ENCODE data around the gene ZFPM1.

ZFPM1 gene

DNA sequence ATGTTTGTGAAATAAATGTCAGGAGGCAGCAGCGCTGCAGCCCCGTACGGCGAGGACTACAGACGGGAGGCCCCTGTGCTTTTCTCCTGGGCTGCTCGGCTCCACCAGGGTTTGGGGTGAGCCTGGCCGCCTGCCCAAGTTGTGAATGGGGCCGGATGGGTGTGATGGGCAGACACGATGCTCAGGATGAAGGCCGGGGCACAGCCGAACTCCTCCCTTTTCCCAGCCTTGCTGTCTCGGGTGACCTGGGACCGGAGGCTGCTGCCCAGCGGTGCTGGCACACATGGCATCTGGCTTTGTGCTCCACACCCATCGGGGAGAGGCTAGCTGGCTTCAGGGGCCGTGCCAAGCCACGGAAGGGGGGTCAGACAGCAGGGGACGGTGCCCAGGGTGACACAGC lies 34.2 kb upstream of the ZFPM1 start:
- DNase-seq: no peak

DNA sequence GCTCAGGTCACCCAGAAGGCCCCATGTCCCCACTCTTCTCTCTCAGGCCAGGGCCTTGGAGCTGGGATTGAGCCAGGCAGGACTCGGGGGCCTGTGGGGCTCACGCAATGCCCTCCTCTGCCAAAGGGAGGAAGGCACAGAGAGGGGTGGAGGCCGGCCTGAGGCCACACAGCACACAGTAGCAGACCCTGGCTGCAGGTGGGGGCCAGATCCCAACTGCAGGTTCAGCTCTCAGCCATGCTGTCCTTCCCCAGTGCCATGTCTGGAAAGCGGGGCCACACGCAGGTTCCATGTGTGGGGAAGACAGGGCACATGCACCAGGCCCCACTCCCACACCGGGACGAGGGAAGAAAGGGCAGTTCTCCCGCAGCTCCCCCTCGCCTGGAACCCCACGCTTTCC lies 33.3 kb upstream of the ZFPM1 start:
- DNase-seq: no peak

DNA sequence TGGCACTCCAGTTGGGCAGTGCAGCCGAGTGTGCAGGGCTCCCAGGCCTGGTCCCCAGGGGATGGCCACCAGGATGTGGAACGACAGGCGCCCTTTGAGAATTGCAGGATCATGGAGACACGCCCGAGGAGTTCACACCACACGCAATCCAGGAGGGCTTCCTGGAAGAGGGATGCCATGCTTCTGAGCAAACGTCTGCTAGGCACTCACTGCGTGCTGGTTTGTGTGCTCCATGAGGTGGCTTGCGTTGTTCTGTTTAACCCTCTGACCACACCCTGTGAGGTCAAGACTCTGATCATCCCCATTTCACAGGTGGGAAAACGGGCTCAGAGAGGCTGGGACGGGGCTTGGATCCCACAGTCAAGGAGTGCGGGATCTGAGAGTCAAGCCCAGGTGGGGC lies 32.6 kb upstream of the ZFPM1 start:
- DNase-seq: no peak

DNA sequence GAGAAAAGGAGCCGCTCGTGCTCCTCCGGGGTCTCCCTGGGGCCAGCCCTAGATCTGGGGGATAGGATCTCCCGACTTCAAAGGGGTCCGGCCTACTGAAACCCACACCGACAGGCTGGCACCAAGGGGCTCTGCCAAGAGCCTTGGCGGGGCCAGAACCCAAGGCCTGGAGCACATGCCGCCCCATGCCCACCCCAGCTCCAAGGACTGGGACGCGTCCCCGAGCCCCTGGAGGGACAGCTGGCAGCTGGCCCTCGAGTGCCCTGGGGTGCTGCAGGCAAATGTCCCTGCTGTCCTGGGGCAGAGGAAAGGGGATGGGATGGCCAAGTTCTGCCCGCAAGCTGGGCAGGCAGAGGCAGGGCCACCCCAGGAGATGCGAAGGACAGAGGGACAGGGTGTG lies 31.8 kb upstream of the ZFPM1 start:
- no peak for DNase-seq

DNA sequence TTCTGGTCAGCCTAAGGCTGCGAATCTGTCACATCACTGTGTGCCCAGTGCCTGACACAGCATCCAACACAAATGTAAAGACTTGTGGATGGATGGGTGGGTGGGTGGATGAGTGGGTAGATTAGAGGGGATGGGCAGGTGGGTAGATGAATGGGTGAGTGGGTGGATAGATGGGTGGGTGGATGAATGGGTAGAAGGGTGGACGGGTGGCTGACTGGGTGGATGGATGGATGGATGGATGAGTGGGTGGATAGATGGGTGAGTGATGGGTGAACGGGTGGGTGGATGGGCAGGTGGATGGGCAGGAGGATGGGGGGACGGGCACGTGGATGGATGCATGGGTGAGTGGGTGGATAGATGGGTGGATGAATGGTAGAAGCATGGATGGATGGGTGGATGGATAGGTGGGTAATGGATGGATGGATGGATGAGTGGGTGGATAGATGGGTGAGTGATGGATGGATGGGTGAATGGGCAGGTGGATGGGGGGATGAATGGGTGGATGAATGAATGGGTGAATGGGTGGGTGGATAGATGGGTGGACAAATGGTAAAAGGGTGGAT lies 31.1 kb upstream of the ZFPM1 start:
- no peak for DNase-seq

DNA sequence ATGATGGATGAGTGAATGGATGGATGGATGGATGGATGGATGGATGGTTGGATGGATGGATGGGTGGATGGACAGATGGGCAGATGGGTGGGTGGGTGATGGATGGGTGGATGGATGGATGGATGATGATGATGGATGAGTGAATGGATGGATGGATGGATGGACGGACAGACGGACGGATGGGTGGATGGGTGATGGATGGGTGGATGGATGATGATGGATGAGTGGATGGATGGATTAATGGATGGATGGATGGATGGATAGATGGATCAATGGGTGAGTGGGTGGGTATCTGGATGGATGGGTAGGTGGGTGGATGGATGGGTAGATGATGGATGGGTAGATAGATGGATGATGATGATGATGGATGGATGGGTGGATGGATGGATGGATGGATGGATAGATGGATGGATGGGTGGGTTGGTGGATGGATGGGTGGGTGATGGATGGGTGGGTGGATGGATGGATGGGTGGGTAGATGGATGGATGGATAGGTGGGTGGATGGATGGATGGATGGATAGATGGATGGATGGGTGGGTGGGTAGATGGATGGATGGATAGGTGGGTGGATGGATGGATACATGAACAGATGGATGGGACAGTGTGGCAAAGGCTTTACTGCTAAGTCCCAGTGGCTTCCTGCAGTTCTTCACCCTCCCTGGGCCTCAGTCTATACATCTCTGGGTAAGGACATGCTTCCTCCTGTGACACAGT lies 30.2 kb upstream of the ZFPM1 start:
- no peak for DNase-seq

DNA sequence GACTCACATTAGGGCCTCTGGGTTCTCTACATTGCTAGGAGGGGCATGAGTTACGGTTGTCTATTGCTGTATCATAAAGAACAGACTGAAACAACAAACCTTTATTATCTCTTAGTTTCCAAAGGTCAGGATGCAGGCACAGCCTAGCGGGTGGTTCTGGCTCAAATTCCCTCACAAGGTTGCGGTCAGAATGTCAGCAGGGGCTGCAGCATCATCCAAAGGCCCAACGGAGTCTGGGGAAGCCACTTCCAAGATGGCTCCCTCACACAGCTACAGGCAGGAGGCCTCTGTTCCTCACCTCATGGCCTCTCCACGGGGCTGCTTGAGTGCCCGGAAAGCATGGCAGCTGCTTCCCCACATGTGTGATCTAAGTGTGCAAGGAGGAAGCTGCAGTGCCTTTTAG lies 29.6 kb upstream of the ZFPM1 start:
- DNase-seq: no peak

DNA sequence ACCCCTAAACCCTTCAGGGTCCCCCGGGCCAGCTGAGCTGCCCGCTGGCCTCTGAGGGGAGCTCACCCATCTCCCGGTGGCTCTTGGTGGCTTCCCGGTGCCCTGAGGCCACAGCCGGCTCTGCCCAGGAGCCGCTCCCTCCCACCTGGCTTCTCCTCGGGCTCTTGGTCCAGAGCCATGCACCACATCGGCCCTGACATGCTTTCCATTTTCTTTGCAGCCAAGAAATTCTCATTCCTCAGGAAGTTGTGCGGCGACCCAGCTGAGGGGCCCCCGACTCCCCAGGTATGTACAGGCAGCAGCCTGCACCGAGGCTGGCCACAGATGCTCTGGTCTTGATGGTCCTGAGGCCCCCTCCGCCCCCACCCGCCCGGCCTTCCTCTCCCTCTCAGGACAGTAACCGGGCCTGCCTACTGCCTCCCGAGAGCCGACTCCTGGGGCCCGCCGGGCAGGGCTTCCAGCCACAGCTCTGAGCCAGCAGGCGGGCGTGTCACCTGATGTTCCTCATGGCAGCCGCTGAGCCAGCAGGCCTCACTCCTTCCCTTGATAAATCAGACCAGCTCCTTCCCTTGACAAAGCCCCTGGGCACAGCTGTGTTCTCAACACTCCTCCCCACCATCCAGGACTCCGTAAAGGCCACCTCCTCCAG lies 28.4 kb upstream of the ZFPM1 start:
- no peak for DNase-seq

DNA sequence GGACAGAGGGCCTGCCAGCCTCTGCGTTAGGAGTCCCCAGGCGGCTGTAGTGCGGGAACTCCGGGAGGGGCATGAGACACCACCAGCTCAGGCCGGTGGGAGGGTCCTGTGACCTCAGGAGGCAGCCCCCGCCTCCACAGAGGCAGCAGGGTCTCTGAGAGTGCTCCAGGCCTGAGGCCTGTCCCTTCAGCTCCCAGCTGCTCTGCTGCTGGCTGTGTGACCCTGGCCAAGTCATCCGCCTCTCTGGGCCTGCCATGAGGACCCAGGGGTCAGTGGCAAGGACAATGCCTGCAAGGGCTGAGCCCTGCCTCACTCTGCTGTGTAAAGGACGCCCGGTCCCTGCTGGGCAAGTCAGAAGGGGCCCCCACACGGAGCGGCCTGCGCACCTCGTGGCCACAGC lies 27.1 kb upstream of the ZFPM1 start:
- DNase-seq: no peak

DNA sequence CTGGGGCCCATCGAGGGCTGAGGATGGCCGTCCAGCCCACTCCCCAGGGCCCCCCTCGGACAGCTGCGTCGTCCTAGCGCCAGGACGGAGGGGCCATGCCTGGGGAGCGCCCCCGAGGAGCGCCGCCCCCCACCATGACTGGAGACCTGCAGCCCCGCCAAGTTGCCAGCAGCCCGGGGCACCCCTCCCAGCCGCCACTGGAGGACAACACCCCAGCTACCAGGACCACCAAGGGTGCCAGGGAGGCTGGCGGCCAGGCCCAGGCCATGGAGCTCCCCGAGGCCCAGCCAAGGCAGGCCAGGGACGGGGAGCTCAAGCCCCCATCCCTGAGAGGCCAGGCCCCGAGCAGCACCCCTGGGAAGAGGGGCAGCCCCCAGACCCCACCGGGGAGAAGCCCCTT lies 25.7 kb upstream of the ZFPM1 start:
- no peak for DNase-seq

DNA sequence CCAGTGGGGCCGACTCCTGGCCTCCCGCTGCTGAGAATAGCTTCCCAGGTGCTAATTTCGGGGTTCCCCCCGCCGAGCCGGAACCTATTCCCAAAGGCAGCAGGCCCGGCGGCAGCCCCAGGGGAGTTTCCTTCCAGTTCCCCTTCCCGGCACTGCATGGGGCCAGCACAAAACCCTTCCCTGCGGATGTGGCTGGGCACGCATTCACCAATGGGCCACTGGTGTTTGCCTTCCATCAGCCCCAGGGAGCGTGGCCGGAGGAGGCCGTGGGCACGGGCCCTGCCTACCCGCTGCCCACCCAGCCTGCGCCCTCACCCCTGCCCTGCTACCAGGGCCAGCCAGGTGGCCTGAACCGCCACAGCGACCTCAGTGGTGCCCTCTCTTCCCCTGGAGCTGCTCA lies 24.9 kb upstream of the ZFPM1 start:
- no peak for DNase-seq

DNA sequence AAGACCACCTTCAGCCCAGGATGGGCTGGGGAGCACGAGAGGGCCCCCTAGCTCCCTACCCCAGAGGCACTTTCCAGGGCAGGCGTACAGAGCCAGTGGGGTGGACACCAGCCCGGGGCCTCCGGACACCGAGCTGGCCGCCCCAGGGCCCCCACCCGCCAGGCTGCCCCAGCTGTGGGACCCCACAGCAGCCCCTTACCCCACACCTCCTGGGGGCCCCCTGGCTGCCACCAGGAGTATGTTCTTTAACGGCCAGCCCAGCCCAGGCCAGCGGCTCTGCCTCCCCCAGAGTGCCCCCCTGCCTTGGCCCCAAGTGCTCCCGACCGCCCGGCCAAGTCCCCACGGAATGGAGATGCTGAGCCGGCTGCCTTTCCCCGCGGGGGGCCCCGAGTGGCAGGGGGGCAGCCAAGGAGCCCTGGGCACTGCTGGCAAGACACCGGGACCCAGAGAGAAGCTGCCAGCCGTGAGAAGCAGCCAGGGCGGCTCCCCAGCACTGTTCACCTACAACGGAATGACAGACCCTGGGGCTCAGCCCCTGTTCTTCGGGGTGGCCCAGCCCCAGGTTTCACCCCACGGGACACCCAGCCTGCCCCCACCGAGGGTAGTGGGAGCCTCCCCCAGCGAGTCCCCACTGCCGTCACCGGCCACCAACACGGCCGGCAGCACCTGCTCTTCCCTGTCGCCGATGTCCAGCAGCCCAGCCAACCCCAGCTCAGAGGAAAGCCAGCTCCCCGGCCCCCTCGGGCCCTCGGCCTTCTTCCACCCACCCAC lies 24.3 kb upstream of the ZFPM1 start:
- no peak for DNase-seq

DNA sequence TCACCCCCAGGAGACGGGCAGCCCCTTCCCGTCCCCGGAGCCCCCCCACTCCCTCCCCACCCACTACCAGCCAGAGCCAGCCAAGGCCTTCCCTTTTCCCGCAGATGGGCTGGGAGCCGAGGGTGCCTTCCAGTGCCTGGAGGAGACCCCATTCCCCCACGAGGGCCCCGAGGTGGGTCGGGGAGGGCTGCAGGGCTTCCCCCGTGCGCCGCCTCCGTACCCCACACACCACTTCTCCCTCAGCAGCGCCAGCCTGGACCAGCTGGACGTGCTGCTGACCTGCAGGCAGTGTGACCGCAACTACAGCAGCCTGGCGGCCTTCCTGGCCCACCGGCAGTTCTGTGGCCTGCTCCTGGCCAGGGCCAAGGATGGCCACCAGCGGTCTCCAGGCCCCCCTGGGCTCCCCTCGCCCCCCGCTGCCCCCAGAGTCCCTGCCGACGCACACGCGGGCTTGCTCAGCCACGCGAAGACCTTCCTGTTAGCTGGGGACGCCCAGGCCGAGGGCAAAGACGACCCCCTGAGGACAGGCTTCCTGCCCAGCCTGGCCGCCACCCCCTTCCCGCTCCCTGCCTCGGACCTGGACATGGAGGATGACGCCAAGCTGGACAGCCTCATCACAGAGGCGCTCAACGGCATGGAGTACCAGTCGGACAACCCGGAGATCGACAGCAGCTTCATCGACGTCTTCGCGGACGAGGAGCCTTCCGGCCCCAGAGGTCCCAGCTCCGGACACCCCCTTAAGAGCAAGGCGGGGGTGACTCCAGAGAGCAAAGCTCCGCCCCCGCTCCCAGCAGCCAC lies 23.5 kb upstream of the ZFPM1 start:
- no peak for DNase-seq

DNA sequence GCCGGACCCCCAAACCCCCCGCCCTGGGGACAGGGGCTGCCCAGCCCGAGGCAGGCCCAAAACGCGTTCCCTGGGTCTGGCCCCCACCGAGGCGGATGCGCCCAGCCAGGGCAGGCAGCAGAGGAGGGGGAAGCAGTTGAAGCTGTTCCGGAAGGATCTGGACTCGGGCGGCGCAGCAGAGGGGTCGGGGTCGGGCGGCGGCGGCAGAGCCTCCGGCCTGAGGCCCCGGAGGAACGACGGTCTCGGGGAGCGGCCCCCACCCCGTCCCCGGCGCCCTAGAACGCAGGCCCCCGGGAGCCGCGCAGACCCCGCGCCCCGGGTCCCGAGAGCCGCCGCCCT lies 22.9 kb upstream of the ZFPM1 start:
- DNase-seq: peak; percentile 30

DNA sequence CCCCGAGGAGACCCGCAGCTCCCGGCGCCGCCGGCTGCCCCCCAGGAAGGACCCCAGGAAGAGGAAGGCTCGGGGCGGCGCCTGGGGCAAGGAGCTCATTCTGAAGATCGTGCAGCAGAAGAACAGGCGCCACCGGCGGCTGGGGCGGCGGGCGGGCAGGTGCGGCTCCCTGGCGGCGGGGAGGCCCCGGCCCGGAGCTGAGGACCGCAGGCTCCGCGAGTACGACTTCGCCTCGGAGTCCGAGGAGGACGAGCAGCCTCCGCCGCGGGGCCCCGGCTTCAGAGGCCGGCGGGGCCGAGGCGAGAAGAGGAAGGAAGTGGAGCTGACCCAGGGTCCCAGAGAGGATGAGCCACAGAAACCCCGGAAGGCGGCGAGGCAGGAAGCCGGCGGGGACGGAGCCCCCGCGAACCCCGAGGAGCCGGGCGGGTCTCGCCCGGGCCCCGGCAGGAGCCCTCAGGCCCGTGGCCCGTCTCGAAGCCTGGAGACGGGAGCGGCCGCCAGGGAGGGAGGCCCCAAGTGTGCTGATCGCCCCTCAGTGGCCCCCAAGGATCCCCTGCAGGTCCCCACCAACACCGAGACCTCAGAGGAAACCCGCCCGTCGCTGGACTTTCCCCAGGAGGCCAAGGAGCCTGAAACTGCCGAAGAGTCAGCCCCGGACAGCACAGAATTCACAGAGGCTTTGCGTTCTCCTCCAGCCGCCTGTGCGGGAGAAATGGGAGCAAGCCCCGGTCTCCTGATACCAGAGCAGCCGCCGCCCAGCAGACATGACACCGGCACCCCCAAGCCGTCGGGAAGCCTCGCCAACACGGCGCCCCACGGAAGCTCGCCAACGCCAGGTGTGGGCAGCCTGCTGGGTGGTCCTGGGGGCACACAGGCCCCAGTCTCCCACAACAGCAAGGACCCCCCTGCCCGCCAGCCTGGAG lies 22.3 kb upstream of the ZFPM1 start:
- peak; percentile 59 for DNase-seq

DNA sequence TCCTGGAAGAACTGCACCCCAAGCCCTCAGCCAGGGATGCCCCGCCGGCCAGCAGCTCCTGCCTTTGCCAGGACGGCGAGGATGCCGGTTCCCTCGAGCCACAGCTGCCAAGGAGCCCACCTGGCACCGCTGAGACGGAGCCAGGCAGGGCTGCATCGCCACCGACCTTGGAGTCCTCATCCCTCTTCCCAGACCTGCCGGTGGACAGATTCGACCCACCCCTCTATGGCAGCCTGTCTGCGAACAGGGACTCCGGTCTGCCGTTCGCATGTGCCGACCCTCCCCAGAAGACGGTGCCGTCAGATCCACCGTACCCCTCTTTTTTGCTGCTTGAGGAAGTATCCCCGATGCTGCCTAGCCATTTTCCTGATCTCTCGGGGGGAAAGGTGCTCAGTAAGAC lies 21.4 kb upstream of the ZFPM1 start:
- no peak for DNase-seq

DNA sequence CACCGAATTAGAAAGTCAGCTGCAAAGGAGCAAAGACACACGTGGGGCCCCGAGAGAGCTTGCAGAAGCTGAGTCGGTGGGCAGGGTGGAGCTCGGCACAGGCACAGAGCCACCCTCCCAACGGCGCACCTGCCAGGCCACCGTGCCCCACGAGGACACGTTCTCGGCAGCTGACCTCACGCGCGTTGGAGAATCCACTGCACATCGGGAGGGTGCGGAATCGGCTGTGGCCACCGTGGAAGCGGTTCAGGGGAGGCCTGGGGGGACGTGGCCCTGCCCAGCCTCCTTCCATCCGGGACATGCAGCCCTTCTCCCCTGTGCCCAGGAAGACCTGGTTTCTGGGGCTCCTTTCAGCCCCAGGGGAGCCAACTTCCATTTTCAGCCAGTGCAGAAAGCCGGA lies 20.9 kb upstream of the ZFPM1 start:
- no peak for DNase-seq

DNA sequence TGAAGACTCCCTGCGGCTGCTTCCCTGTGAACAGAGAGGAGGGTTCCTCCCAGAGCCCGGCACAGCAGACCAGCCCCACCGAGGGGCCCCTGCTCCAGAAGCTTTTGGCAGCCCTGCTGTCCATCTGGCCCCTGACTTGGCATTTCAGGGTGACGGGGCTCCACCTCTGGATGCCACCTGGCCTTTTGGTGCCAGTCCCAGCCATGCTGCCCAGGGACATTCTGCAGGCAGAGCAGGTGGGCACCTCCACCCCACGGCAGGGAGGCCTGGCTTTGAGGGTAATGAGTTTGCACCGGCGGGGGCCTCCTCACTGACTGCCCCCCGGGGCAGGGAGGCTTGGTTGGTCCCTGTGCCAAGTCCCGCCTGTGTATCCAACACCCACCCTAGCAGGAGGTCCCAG lies 20.3 kb upstream of the ZFPM1 start:
- DNase-seq: no peak

DNA sequence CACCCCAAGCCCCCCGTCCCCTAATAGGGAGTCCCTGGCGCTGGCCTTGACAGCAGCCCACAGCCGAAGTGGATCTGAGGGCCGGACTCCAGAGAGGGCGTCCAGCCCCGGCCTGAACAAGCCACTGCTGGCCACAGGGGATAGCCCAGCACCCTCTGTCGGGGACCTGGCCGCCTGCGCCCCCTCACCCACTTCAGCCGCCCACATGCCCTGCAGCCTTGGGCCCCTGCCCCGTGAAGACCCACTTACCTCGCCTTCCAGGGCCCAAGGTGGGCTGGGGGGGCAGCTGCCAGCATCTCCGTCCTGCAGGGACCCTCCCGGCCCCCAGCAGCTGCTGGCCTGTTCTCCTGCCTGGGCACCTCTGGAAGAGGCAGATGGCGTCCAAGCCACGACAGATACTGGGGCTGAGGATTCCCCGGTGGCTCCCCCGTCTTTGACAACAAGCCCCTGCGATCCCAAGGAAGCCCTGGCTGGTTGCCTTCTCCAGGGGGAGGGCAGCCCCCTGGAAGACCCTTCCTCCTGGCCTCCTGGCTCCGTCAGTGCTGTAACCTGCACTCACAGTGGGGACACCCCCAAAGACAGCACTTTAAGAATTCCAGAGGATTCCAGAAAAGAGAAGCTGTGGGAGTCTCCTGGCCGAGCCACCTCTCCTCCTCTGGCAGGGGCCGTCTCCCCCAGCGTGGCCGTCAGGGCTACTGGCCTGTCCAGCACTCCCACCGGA lies 19.3 kb upstream of the ZFPM1 start:
- DNase-seq: no peak

DNA sequence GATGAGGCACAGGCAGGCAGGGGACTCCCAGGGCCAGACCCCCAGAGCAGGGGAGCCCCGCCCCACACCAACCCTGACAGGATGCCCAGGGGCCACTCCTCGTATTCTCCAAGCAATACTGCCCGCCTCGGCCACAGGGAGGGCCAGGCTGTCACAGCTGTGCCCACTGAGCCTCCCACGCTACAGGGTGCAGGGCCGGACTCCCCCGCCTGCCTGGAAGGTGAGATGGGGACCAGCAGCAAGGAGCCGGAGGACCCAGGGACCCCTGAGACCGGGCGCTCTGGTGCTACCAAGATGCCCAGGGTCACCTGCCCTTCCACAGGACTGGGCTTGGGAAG lies 18.8 kb upstream of the ZFPM1 start:
- DNase-seq: no peak

DNA sequence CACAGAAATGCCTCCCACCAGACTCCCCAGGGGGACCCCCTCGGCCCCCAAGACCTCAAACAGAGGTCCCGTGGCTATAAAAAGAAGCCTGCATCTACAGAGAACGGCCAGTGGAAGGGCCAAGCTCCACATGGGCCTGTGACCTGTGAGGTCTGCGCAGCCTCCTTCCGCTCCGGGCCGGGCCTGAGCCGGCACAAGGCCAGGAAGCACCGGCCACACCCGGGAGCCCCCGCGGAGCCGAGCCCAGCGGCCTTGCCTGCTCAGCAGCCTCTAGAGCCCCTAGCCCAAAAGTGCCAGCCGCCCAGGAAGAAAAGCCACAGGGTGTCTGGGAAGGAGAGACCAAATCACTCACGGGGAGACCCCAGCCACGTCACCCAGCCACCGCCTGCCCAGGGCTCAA lies 18.3 kb upstream of the ZFPM1 start:
- DNase-seq: no peak

Data from activated CD4-positive, alpha-beta T cell treated with anti-CD3 and anti-CD28 coated beads for 48 hours (primary cell).